Small intestine (tissue), 7 donors: ENCODE results near the gene CORO2A. TPM values are rescaled to one million over a fixed set of nuclear protein-coding genes. Genes with fewer than 3 reads are reported as not detected.

ENCODE experiments used
- DNase-seq, 2 donors: peaks; one replicate each; pipeline versions ENCODE4 v3.0.0 to v3.0.0-alpha.2; 2013
- FAIRE-seq: peaks from 2 replicates; lab custom pipeline; 2012; peaks lifted over from hg19 to GRCh38; lab: Jason Lieb, UNC
- H3K27ac ChIP-seq, 3 donors: one replicate each; pipeline ENCODE4 v1.5.1; 2013; ENCODE audit warnings: low read length in 2 of 3, mild to moderate bottlenecking in 2 of 3, control low read depth in 1 of 3, inconsistent platforms in 1 of 3, low read depth in 1 of 3, moderate library complexity in 1 of 3
- H3K27me3 ChIP-seq, 3 donors: one replicate each; pipeline ENCODE4 v1.6.1; 2013; ENCODE audit warnings: low read length in 3 of 3, inconsistent platforms in 1 of 3; ENCODE audit not compliant: control insufficient read depth in 3 of 3, insufficient read depth in 3 of 3
- H3K36me3 ChIP-seq, 3 donors: one replicate each; pipeline ENCODE4 v1.6.1; 2013; ENCODE audit warnings: low read length in 3 of 3, inconsistent platforms in 1 of 3, low read depth in 1 of 3, mild to moderate bottlenecking in 1 of 3, moderate library complexity in 1 of 3; ENCODE audit not compliant: control insufficient read depth in 3 of 3, insufficient read depth in 2 of 3
- H3K4me1 ChIP-seq, 3 donors: one replicate each; pipeline ENCODE4 v1.6.1; 2013; ENCODE audit warnings: low read length in 2 of 3, inconsistent platforms in 1 of 3, low read depth in 1 of 3, mild to moderate bottlenecking in 1 of 3, moderate library complexity in 1 of 3; ENCODE audit not compliant: control insufficient read depth in 3 of 3, insufficient read depth in 2 of 3
- H3K4me3 ChIP-seq, 3 donors: one replicate each; pipeline ENCODE4 v1.5.1; 2013; ENCODE audit warnings: low read length in 3 of 3, control low read depth in 1 of 3, inconsistent platforms in 1 of 3, low read depth in 1 of 3, mild to moderate bottlenecking in 1 of 3, moderate library complexity in 1 of 3
- H3K9me3 ChIP-seq, 2 donors: one replicate each; pipeline ENCODE4 v1.6.1; 2013; ENCODE audit warnings: low read depth in 1 of 2, low read length in 1 of 2; ENCODE audit not compliant: control insufficient read depth in 2 of 2, insufficient read depth in 1 of 2
- WGBS, 3 donors: extraction: QIAGEN DNeasy Blood & Tissue Kit; methylation state at CpG; one replicate each; pipeline ENCODE4 v1.1.7; 2013; 5-methylcytosine and 5-hydroxymethylcytosine counted together
- polyA plus RNA-seq, 4 donors: library from polyadenylated mRNA; stranded (reverse) in 3 of 4; unstranded in 1 of 4; fragments of 200-250 nt in 3 of 4; fragments of 120-200 nt in 1 of 4; gene quantifications; one replicate each; pipeline versions ENCODE4 v1.2.1 to v1.2.3, GENCODE V29; 2013
- donor health status: healthy with polysubstance abuse.
- donor health status: control.
- donor health status: control.
- donor health status: Bipolar disorder and iron deficiency.
- donor health status: healthy.

Gene CORO2A
- polyA plus RNA-seq, 4 donors: 35.1 to 68.2 (median 51.2) TPM

- FAIRE-seq (no peak), DNase-seq (no peak)
- 75 to 82% (median 79%) methylated on average over 4 of the region's 4 CpGs for WGBS, 3 donors
- Histone ChIP-seq H3K9me3 (no peaks in the 10 kb centered on the region), H3K4me1 (peaks cover 0 to 9% (median 0%) of the 10 kb centered on the region in 3 donors), H3K36me3 (peaks cover 2 to 78% (median 14%) of the 10 kb centered on the region in 3 donors), H3K27ac (no peak overlapping the region), H3K4me3 (no peak overlapping the region), H3K27me3 (no peaks in the 10 kb centered on the region)
Observed at GRCh38 chr9:98207606-98208005, 15.2 kb upstream of the CORO2A start.

- no peak for FAIRE-seq
- no peak overlapping the region for H3K27ac ChIP-seq
- WGBS, 3 donors: 38 to 49% (median 47%) methylated on average over 2 of the region's 2 CpGs
- H3K9me3 ChIP-seq: no peaks in the 10 kb centered on the region
- no peak overlapping the region for H3K4me3 ChIP-seq
- DNase-seq: no peak
- peaks cover 2 to 76% (median 14%) of the 10 kb centered on the region in 3 donors for H3K36me3 ChIP-seq
- H3K27me3 ChIP-seq: no peaks in the 10 kb centered on the region
- peaks cover 0 to 9% (median 0%) of the 10 kb centered on the region in 3 donors for H3K4me1 ChIP-seq
Observed at GRCh38 chr9:98206754-98207153, 14.3 kb upstream of the CORO2A start.

GRCh38 chr9:98204692-98205091 lies 12.3 kb upstream of the CORO2A start:
- Histone ChIP-seq H3K4me1 (peaks cover 0 to 9% (median 0%) of the 10 kb centered on the region in 3 donors), H3K27me3 (no peaks in the 10 kb centered on the region), H3K9me3 (no peaks in the 10 kb centered on the region), H3K4me3 (no peak overlapping the region), H3K36me3 (peaks cover 2 to 76% (median 14%) of the 10 kb centered on the region in 3 donors), H3K27ac (no peak overlapping the region)
- DNase-seq: no peak
- 70 to 78% (median 72%) methylated on average over 4 of the region's 4 CpGs for WGBS, 3 donors
- no peak for FAIRE-seq

- no peak overlapping the region for H3K4me3 ChIP-seq
- H3K27me3 ChIP-seq: no peaks in the 10 kb centered on the region
- WGBS, 3 donors: 82 to 90% (median 88%) methylated on average over 7 of the region's 7 CpGs
- FAIRE-seq: no peak
- H3K27ac ChIP-seq: no peak overlapping the region
- peaks cover 2 to 78% (median 6%) of the 10 kb centered on the region in 3 donors for H3K36me3 ChIP-seq
- no peak for DNase-seq
- peaks cover 0 to 9% (median 0%) of the 10 kb centered on the region in 3 donors for H3K4me1 ChIP-seq
- H3K9me3 ChIP-seq: no peaks in the 10 kb centered on the region
Observed at GRCh38 chr9:98203153-98203552, 10.7 kb upstream of the CORO2A start.

- Histone ChIP-seq H3K9me3 (no peaks in the 10 kb centered on the region), H3K4me1 (peaks cover 0 to 9% (median 0%) of the 10 kb centered on the region in 3 donors), H3K27ac (no peak overlapping the region), H3K36me3 (peaks cover 2 to 77% (median 3%) of the 10 kb centered on the region in 3 donors), H3K4me3 (no peak overlapping the region), H3K27me3 (no peaks in the 10 kb centered on the region)
- WGBS, 3 donors: 74 to 92% (median 85%) methylated on average over 5 of the region's 5 CpGs
- FAIRE-seq: no peak
- no peak for DNase-seq
Observed at GRCh38 chr9:98202252-98202651, 9.8 kb upstream of the CORO2A start.

- Histone ChIP-seq H3K4me3 (no peak overlapping the region), H3K27me3 (no peaks in the 10 kb centered on the region), H3K36me3 (peaks cover 2 to 80% (median 3%) of the 10 kb centered on the region in 3 donors), H3K27ac (no peak overlapping the region), H3K9me3 (no peaks in the 10 kb centered on the region), H3K4me1 (peaks cover 0 to 9% (median 0%) of the 10 kb centered on the region in 3 donors)
- FAIRE-seq (no peak), DNase-seq (no peak)
- WGBS, 3 donors: 95 to 96% (median 96%) methylated on average over 7 of the region's 7 CpGs
Observed at GRCh38 chr9:98201749-98202148, 9.3 kb upstream of the CORO2A start.

- 78 to 86% (median 81%) methylated on average over 6 of the region's 6 CpGs for WGBS, 3 donors
- FAIRE-seq: no peak
Observed at GRCh38 chr9:98201102-98201501, 8.7 kb upstream of the CORO2A start.

GRCh38 chr9:98199388-98200033 lies 7.1 kb upstream of the CORO2A start:
- H3K9me3 ChIP-seq: no peaks in the 10 kb centered on the region
- no peak overlapping the region for H3K27ac ChIP-seq
- no peak overlapping the region for H3K4me3 ChIP-seq
- no peak for FAIRE-seq
- no peaks in the 10 kb centered on the region for H3K4me1 ChIP-seq
- DNase-seq: no peak
- peaks cover 2 to 84% (median 3%) of the 10 kb centered on the region in 3 donors for H3K36me3 ChIP-seq
- WGBS, 3 donors: 90 to 92% (median 92%) methylated on average over 18 to 20 of the region's 20 CpGs
- no peaks in the 10 kb centered on the region for H3K27me3 ChIP-seq

More at GRCh38 chr9:98201102-98201501, 8.7 kb upstream of the CORO2A start:
- Histone ChIP-seq H3K4me1 (peaks cover 0 to 3% (median 0%) of the 10 kb centered on the region in 3 donors), H3K9me3 (no peaks in the 10 kb centered on the region), H3K27ac (no peak overlapping the region), H3K36me3 (peaks cover 2 to 78% (median 3%) of the 10 kb centered on the region in 3 donors), H3K27me3 (no peaks in the 10 kb centered on the region), H3K4me3 (no peak overlapping the region)
- no peak for DNase-seq
